ENCODE data around the gene ECM2. TPM values are rescaled to one million over a fixed set of nuclear protein-coding genes. Genes with fewer than 3 reads are reported as not detected.

The ECM2 gene
- total and polyA plus RNA-seq, 3 donors from 2014 or later, result 16.7 to 26.9 (median 16.8) TPM

GRCh38 chr9:92564504-92564903 lies 28.7 kb upstream of the ECM2 start:
- H3K4me3 ChIP-seq, result no peak overlapping the region
- H3K27ac ChIP-seq, result no peak overlapping the region
- no peak for TF ChIP-seq POLR2A (IDR thresholded peaks at IDR 0.05)
- TF ChIP-seq CTCF (IDR thresholded peaks at IDR 0.05), result no peak
- H3K9me3 ChIP-seq, result no peaks in the 10 kb centered on the region
- intact Hi-C loops (cut with DNase I; ENCODE audit: low total_unique reads), result no loop called here
- DNase-seq, result no peak
- H3K27me3 ChIP-seq, result no peaks in the 10 kb centered on the region
- H3K36me3 ChIP-seq (ENCODE audit: low read depth, missing control alignments), result no peaks in the 10 kb centered on the region
- H3K4me1 ChIP-seq, result no peaks in the 10 kb centered on the region

GRCh38 chr9:92563116-92564100 lies 27.6 kb upstream of the ECM2 start:
- Histone ChIP-seq H3K36me3 (ENCODE audit: low read depth, missing control alignments) (no peaks in the 10 kb centered on the region), H3K9me3 (no peaks in the 10 kb centered on the region), H3K27me3 (no peaks in the 10 kb centered on the region), H3K4me3 (no peak overlapping the region), H3K4me1 (no peaks in the 10 kb centered on the region), H3K27ac (no peak overlapping the region)
- WGBS, 2 donors, result 86 to 87% methylated on average over 3 of the region's 3 CpGs
- TF ChIP-seq POLR2A (IDR thresholded peaks at IDR 0.05) (no peak), CTCF (IDR thresholded peaks at IDR 0.05) (no peak)
- intact Hi-C loops (cut with DNase I; ENCODE audit: low total_unique reads), result no loop called here
- no peak for DNase-seq

- Histone ChIP-seq H3K4me3 (no peak overlapping the region), H3K4me1 (no peaks in the 10 kb centered on the region), H3K27ac (no peak overlapping the region), H3K27me3 (no peaks in the 10 kb centered on the region), H3K36me3 (ENCODE audit: low read depth, missing control alignments) (no peaks in the 10 kb centered on the region), H3K9me3 (no peaks in the 10 kb centered on the region)
- 80 to 93% methylated on average over 5 of the region's 5 CpGs for WGBS, 2 donors
- intact Hi-C loops (cut with DNase I; ENCODE audit: low total_unique reads), result no loop called here
- TF ChIP-seq CTCF (IDR thresholded peaks at IDR 0.05) (no peak), POLR2A (IDR thresholded peaks at IDR 0.05) (no peak)
- no peak for DNase-seq
Measured at GRCh38 chr9:92562461-92562967, 26.7 kb upstream of the ECM2 start.

GRCh38 chr9:92561374-92562330 lies 25.9 kb upstream of the ECM2 start:
- no peak overlapping the region for H3K4me3 ChIP-seq
- no peaks in the 10 kb centered on the region for H3K9me3 ChIP-seq
- no peak overlapping the region for H3K27ac ChIP-seq
- intact Hi-C loops (cut with DNase I; ENCODE audit: low total_unique reads), result no loop called here
- TF ChIP-seq CTCF (IDR thresholded peaks at IDR 0.05), result no peak
- no peak for TF ChIP-seq POLR2A (IDR thresholded peaks at IDR 0.05)
- no peaks in the 10 kb centered on the region for H3K27me3 ChIP-seq
- H3K4me1 ChIP-seq, result no peaks in the 10 kb centered on the region
- WGBS, 2 donors, result 93 to 95% methylated on average over 5 of the region's 5 CpGs
- DNase-seq, result no peak
- H3K36me3 ChIP-seq (ENCODE audit: low read depth, missing control alignments), result no peaks in the 10 kb centered on the region

Measured in testis (tissue), 3 donors.